Sigmoid colon (tissue), 7 donors: ENCODE results near the gene SOCS6. TPM values are rescaled to one million over a fixed set of nuclear protein-coding genes. Genes with fewer than 3 reads are reported as not detected.

Source experiments
- DNase-seq: peaks from one replicate; pipeline ENCODE4 v3.0.0-alpha.2; 2019
- H3K27ac ChIP-seq, 4 donors: fragments of 200-600 bp; sonication (generic); one replicate each; pipeline ENCODE4 v1.5.1; 2016 to 2019; ENCODE audit warnings: mild to moderate bottlenecking in 1 of 4
- H3K27me3 ChIP-seq, 3 donors: fragments of 200-600 bp; sonication (generic); one replicate each; pipeline ENCODE4 v1.5.1; 2019; ENCODE audit warnings: mild to moderate bottlenecking in 1 of 3
- H3K36me3 ChIP-seq, 4 donors: fragments of 200-600 bp; sonication (generic); one replicate each; pipeline ENCODE4 v1.5.1; 2016 to 2019
- H3K4me1 ChIP-seq, 4 donors: fragments of 200-600 bp; sonication (generic); one replicate each; pipeline ENCODE4 v1.5.1; 2017 to 2019
- H3K4me3 ChIP-seq, 4 donors: fragments of 200-600 bp; sonication (generic); one replicate each; pipeline ENCODE4 v1.5.1; 2017 to 2019; ENCODE audit warnings: mild to moderate bottlenecking in 2 of 4, moderate library complexity in 1 of 4
- H3K9me3 ChIP-seq, 4 donors: fragments of 200-600 bp in 3 of 4; sonication (generic) in 3 of 4; one replicate each; pipeline versions ENCODE4 v1.5.1 to v1.6.1; 2013 to 2019
- EP300 ChIP-seq, 4 donors: sonication (generic); formaldehyde crosslinking; IDR thresholded peaks; one replicate each; pipeline ENCODE4 v1.6.1; 2017; ENCODE audit warnings: antibody characterized with exemption in 4 of 4
- POLR2A ChIP-seq, 2 donors: fragments of 450-650 bp; IDR thresholded peaks; one replicate each; pipeline ENCODE4 v1.6.1; 2016; ENCODE audit warnings: antibody characterized with exemption in 2 of 2, mild to moderate bottlenecking in 2 of 2, moderate library complexity in 2 of 2
- POLR2AphosphoS5 ChIP-seq, 4 donors: sonication (generic); formaldehyde crosslinking; IDR thresholded peaks; one replicate each; pipeline ENCODE4 v1.6.1; 2017; ENCODE audit warnings: antibody characterized with exemption in 4 of 4
- WGBS, 2 donors: extraction: QIAGEN DNeasy Blood & Tissue Kit; methylation state at CpG; one replicate each; pipeline ENCODE4 v1.1.7; 2013; 5-methylcytosine and 5-hydroxymethylcytosine counted together
- intact Hi-C: fragments of 100-400 bp; cut with DNase I; formaldehyde crosslinking; loops from one replicate; pipeline ENCODE4 v1.15.1; 2023
- polyA plus RNA-seq, 3 donors: library from polyadenylated mRNA; stranded (reverse); fragments of 200-250 nt; gene quantifications; one replicate each; pipeline ENCODE4 v1.2.3, GENCODE V29; 2013
- total RNA-seq, 4 donors: library from RNA; depleted of rRNA; stranded (reverse); fragments of >200 nt; gene quantifications; one replicate each; pipeline ENCODE4 v1.1.0, GENCODE V29; 2016
- TF ChIP-seq, protein P1 (sequence below), 4 experiments: fragments of 450-650 bp in 3 of 4; fragments of 200-600 bp in 1 of 4; IDR thresholded peaks; one replicate each; pipeline ENCODE4 v1.5.1; 2016 to 2019; ENCODE audit warnings: antibody characterized with exemption in 4 of 4, mild to moderate bottlenecking in 3 of 4, moderate library complexity in 2 of 4
- donor health status: healthy with polysubstance abuse.
- donor health status: Bipolar disorder and iron deficiency.
- donor health status: healthy.

Gene SOCS6
- total and polyA plus RNA-seq, 7 donors, result 11.4 to 23.9 (median 18.5) TPM

DNA sequence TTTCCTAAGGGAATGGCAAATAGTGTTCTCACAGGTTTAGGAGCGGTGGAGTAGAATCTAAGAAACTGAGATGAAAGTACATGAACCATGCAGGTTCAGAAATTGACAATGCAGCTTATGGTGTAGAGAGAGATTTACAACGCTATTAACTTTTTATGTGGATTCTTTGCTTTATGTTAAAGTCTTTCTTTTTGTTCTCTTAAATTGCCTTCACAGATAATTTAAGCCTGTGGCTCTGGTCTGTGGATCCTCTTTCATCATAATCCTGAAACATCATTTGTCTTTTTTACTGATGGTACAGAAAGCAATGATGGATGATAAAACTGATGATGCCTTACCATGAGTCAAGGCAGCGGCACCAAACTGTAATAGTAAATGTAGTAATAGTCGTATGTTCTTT lies 30.3 kb downstream of the SOCS6 start:
- DNase-seq, result no peak
- no peak for TF ChIP-seq POLR2A (IDR thresholded peaks at IDR 0.05)
- no peak for TF ChIP-seq EP300 (IDR thresholded peaks at IDR 0.05)
- TF ChIP-seq, protein P1, sequence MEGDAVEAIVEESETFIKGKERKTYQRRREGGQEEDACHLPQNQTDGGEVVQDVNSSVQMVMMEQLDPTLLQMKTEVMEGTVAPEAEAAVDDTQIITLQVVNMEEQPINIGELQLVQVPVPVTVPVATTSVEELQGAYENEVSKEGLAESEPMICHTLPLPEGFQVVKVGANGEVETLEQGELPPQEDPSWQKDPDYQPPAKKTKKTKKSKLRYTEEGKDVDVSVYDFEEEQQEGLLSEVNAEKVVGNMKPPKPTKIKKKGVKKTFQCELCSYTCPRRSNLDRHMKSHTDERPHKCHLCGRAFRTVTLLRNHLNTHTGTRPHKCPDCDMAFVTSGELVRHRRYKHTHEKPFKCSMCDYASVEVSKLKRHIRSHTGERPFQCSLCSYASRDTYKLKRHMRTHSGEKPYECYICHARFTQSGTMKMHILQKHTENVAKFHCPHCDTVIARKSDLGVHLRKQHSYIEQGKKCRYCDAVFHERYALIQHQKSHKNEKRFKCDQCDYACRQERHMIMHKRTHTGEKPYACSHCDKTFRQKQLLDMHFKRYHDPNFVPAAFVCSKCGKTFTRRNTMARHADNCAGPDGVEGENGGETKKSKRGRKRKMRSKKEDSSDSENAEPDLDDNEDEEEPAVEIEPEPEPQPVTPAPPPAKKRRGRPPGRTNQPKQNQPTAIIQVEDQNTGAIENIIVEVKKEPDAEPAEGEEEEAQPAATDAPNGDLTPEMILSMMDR (IDR thresholded peaks at IDR 0.05), result no peak
- TF ChIP-seq POLR2AphosphoS5 (IDR thresholded peaks at IDR 0.05), result no peak
- 76 to 88% methylated on average over 4 of the region's 4 CpGs for WGBS, 2 donors

DNA sequence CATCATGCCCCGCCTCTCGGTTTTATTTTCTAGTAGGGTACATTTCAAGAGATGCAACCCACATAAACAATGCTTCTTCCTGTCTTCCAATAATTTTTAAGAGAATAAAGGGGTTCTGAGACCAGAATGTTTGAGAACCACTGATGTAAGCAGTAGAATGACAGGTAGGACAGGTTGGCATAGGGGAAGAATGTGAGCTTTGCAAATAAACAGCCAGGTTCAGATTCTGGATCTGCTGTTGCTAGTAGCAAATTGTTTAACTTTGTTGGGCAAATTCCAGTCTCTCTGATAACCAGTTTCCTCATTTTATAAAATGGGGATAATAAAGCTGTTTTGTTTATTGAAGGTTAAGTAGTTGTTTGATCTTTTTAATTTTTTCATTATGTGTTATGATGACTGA lies 32.8 kb downstream of the SOCS6 start:
- WGBS, 2 donors, result 88 to 95% methylated on average over 2 of the region's 2 CpGs
- no peak for TF ChIP-seq POLR2A (IDR thresholded peaks at IDR 0.05)
- intact Hi-C loops, result no loop called here
- no peaks in the 10 kb centered on the region for H3K9me3 ChIP-seq
- no peak overlapping the region for H3K4me3 ChIP-seq
- H3K27me3 ChIP-seq, result no peaks in the 10 kb centered on the region
- peaks cover 0 to 19% (median 7%) of the 10 kb centered on the region in 4 donors for H3K4me1 ChIP-seq
- DNase-seq, result no peak
- peaks cover 0 to 21% (median 12%) of the 10 kb centered on the region in 4 donors for H3K36me3 ChIP-seq
- H3K27ac ChIP-seq, result no peak overlapping the region

More for the DNA sequence above, 30.3 kb downstream of the SOCS6 start:
- peaks cover 0 to 19% (median 7%) of the 10 kb centered on the region in 4 donors for H3K4me1 ChIP-seq
- H3K4me3 ChIP-seq, result no peak overlapping the region
- H3K27me3 ChIP-seq, result no peaks in the 10 kb centered on the region
- H3K36me3 ChIP-seq, result no peaks in the 10 kb centered on the region
- intact Hi-C loops, result no loop called here
- H3K9me3 ChIP-seq, result no peaks in the 10 kb centered on the region
- no peak overlapping the region for H3K27ac ChIP-seq

DNA sequence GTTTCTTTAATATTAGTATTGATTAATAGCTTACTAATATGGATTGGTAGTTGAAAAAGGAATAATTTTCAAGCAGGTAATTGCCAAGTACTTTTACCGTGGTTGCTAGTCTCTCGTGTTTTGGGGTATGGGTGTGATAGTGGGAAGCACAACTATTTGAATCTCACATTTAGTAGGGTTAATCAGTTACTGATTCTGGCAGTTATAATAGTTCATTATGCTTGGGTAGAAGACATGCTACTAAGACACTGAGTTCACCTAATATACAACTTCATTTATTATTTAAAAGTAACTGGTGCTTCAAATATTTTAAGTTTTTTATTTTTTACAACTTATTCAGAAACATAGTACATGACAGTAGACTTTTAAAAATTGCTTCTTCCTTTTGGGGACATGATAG lies 33.5 kb downstream of the SOCS6 start:
- Histone ChIP-seq H3K4me1 (peaks cover 0 to 19% (median 7%) of the 10 kb centered on the region in 4 donors), H3K27me3 (no peaks in the 10 kb centered on the region), H3K36me3 (peaks cover 0 to 21% (median 12%) of the 10 kb centered on the region in 4 donors), H3K4me3 (no peak overlapping the region), H3K9me3 (no peaks in the 10 kb centered on the region), H3K27ac (no peak overlapping the region)
- intact Hi-C loops, result no loop called here
- WGBS, 2 donors, result 14 to 73% methylated on average over 2 of the region's 2 CpGs
- DNase-seq, result no peak
- TF ChIP-seq POLR2A (IDR thresholded peaks at IDR 0.05), result no peak
- no peak for TF ChIP-seq POLR2AphosphoS5 (IDR thresholded peaks at IDR 0.05)
- TF ChIP-seq, protein P1 (IDR thresholded peaks at IDR 0.05), result no peak
- TF ChIP-seq EP300 (IDR thresholded peaks at IDR 0.05), result no peak

DNA sequence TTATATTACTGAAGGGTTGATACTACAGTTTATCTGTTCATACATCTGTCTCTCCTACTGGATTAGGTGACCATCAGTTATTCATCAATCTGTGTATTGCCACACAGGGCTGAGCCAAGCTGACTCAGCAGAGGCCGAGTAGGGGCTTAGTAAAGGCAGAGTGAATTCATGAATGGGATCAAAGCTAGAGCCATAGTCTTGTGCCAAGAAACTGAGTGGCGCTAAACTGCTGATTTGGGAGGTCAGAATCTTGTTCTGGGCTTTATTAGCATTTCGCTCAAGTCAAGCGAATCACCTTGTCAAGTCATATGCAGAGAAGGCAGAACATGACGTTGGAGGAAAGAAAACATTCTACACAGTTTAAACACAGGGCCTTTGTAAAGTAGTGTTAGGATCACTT lies 34.1 kb downstream of the SOCS6 start:
- TF ChIP-seq POLR2AphosphoS5 (IDR thresholded peaks at IDR 0.05) (no peak), EP300 (IDR thresholded peaks at IDR 0.05) (no peak), POLR2A (IDR thresholded peaks at IDR 0.05) (no peak)
- TF ChIP-seq, protein P1 (IDR thresholded peaks at IDR 0.05), result no peak
- H3K36me3 ChIP-seq, result peaks cover 0 to 21% (median 12%) of the 10 kb centered on the region in 4 donors
- no peaks in the 10 kb centered on the region for H3K9me3 ChIP-seq
- H3K4me3 ChIP-seq, result no peak overlapping the region
- H3K4me1 ChIP-seq, result peaks cover 0 to 19% (median 7%) of the 10 kb centered on the region in 4 donors
- no peaks in the 10 kb centered on the region for H3K27me3 ChIP-seq
- intact Hi-C loops, result no loop called here
- no peak overlapping the region for H3K27ac ChIP-seq
- WGBS, 2 donors, result 65 to 77% methylated on average over 5 of the region's 5 CpGs
- no peak for DNase-seq

DNA sequence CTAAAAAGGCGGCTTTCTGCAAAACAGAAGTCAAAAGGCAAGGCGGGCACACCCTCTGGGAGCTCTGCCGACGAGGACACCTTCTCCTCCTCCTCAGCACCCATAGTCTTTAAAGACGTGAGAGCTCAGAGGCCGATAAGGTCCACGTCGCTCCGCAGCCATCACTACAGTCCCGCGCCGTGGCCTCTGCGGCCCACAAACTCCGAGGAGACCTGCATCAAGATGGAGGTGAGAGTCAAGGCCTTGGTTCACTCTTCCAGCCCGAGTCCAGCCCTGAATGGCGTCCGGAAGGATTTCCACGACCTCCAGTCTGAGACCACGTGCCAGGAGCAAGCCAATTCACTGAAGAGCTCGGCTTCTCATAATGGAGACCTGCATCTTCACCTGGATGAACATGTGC lies 36.1 kb downstream of the SOCS6 start:
- intact Hi-C loops, result no loop called here
- no peaks in the 10 kb centered on the region for H3K9me3 ChIP-seq
- WGBS, 2 donors, result 91 to 98% methylated on average over 20 of the region's 20 CpGs
- H3K4me1 ChIP-seq, result peaks cover 0 to 27% (median 11%) of the 10 kb centered on the region in 4 donors
- H3K27ac ChIP-seq, result no peak overlapping the region
- peaks cover 0 to 21% (median 12%) of the 10 kb centered on the region in 4 donors for H3K36me3 ChIP-seq
- no peak for TF ChIP-seq EP300 (IDR thresholded peaks at IDR 0.05)
- H3K4me3 ChIP-seq, result no peak overlapping the region
- no peaks in the 10 kb centered on the region for H3K27me3 ChIP-seq
- no peak for DNase-seq

DNA sequence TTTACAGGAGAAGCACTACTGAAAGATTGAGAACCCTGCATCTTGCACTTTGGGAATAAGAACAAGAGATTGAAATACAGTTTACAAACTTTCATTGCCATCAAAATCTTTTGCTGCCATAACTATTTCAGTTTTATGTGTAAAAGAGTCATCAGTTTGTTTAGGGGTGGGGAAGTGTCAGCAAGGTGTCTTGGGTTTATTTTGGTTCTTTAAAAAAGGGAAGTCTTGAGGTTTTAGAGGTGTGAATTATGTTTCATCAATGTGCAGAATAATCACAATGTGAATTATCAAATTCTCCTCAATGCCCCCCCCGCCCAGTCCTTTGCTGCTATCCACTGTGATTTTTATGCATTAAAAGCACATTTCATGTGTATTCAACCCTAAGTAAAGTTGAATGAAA lies 37.4 kb downstream of the SOCS6 start:
- intact Hi-C loops, result no loop called here

More for the DNA sequence above, 37.4 kb downstream of the SOCS6 start:
- H3K4me1 ChIP-seq, result peaks cover 0 to 27% (median 11%) of the 10 kb centered on the region in 4 donors
- H3K27ac ChIP-seq, result no peak overlapping the region
- H3K4me3 ChIP-seq, result no peak overlapping the region
- no peaks in the 10 kb centered on the region for H3K27me3 ChIP-seq
- no peak for DNase-seq
- no peak for TF ChIP-seq POLR2A (IDR thresholded peaks at IDR 0.05)
- no peak for TF ChIP-seq POLR2AphosphoS5 (IDR thresholded peaks at IDR 0.05)
- TF ChIP-seq EP300 (IDR thresholded peaks at IDR 0.05), result no peak
- TF ChIP-seq, protein P1 (IDR thresholded peaks at IDR 0.05), result no peak
- no peaks in the 10 kb centered on the region for H3K9me3 ChIP-seq
- WGBS, 2 donors, result 94 to 98% methylated on average over 1 of the region's 1 CpG
- H3K36me3 ChIP-seq, result peaks cover 0 to 21% (median 12%) of the 10 kb centered on the region in 4 donors
